ENCODE measurements around the gene BORCS5. TPM values are rescaled to one million over a fixed set of nuclear protein-coding genes. Genes with fewer than 3 reads are reported as not detected.
A peak's percentile ranks its signal among the peaks of the same experiment; 100 is the strongest.

The BORCS5 gene
- polyA plus RNA-seq, 1 experiment, result 13.6 TPM

GRCh38 chr12:12428047-12428446, 71.2 kb downstream of the BORCS5 start:
- Histone ChIP-seq H3K27ac (ENCODE audit: low read depth, low read length) (no peak overlapping the region), H3K4me3 (ENCODE audit: low read depth, low read length) (no peak overlapping the region), H3K27me3 (ENCODE audit: control insufficient read depth, insufficient read depth, low read length) (no peaks in the 10 kb centered on the region), H3K9me3 (ENCODE audit: control insufficient read depth, insufficient read depth, low read length) (peaks cover 1% of the 10 kb centered on the region)
- ChIA-PET CTCF (interaction anchor here (0.6 to 1.1 kb wide), 2 partner anchors 10 to 28 kb away, joined by 3 to 10 read pairs; no protein-coding TSS in a partner anchor), POLR2A (no interaction called here)
- DNase-seq (ENCODE audit: low read depth, low spot score), result no peak
- no peak for TF ChIP-seq CTCF (IDR thresholded peaks at IDR 0.05; ENCODE audit: low read depth, low read length)

- Histone ChIP-seq H3K4me3 (ENCODE audit: low read depth, low read length) (no peak overlapping the region), H3K9me3 (ENCODE audit: control insufficient read depth, insufficient read depth, low read length) (no peaks in the 10 kb centered on the region; the same call in none of the 2 replicates), H3K27me3 (ENCODE audit: control insufficient read depth, insufficient read depth, low read length) (no peaks in the 10 kb centered on the region), H3K27ac (ENCODE audit: low read depth, low read length) (no peak overlapping the region)
- ChIA-PET CTCF (interaction anchor here (0.6 kb wide), 1 partner anchor 251 kb away, joined by 3 read pairs; no protein-coding TSS in a partner anchor), POLR2A (no interaction called here)
- no peak for DNase-seq (ENCODE audit: low read depth, low spot score)
- no peak for TF ChIP-seq CTCF (IDR thresholded peaks at IDR 0.05; ENCODE audit: low read depth, low read length)
Measured at GRCh38 chr12:12428961-12429657, 72.2 kb downstream of the BORCS5 start.

- no peak overlapping the region for H3K4me3 ChIP-seq (ENCODE audit: low read depth, low read length)
- CTCF ChIA-PET, result no interaction called here
- no peaks in the 10 kb centered on the region for H3K9me3 ChIP-seq (ENCODE audit: control insufficient read depth, insufficient read depth, low read length)
- no peaks in the 10 kb centered on the region for H3K27me3 ChIP-seq (ENCODE audit: control insufficient read depth, insufficient read depth, low read length)
- no peak overlapping the region for H3K27ac ChIP-seq (ENCODE audit: low read depth, low read length)
- peak; percentile 94 for DNase-seq (ENCODE audit: low read depth, low spot score)
- no peak for TF ChIP-seq CTCF (IDR thresholded peaks at IDR 0.05; ENCODE audit: low read depth, low read length)
- POLR2A ChIA-PET, result interaction anchor here (0.5 kb wide), 1 partner anchor 304 kb away, joined by 3 read pairs; no protein-coding TSS in a partner anchor
Measured at GRCh38 chr12:12432364-12432763, 75.5 kb downstream of the BORCS5 start.

GRCh38 chr12:12433203-12433731, 76.4 kb downstream of the BORCS5 start:
- no peak overlapping the region for H3K4me3 ChIP-seq (ENCODE audit: low read depth, low read length)
- ChIA-PET POLR2A (interaction anchor here (0.5 to 1.0 kb wide), 2 partner anchors 100 to 303 kb away, joined by 3 read pairs; no protein-coding TSS in a partner anchor), CTCF (interaction anchor here (1.1 kb wide), 1 partner anchor 56 kb away, joined by 5 read pairs; no protein-coding TSS in a partner anchor)
- DNase-seq (ENCODE audit: low read depth, low spot score), result no peak
- no peak for TF ChIP-seq CTCF (IDR thresholded peaks at IDR 0.05; ENCODE audit: low read depth, low read length)
- no peaks in the 10 kb centered on the region for H3K9me3 ChIP-seq (ENCODE audit: control insufficient read depth, insufficient read depth, low read length)
- peak overlapping the region; percentile 42 for H3K27ac ChIP-seq (ENCODE audit: low read depth, low read length)
- H3K27me3 ChIP-seq (ENCODE audit: control insufficient read depth, insufficient read depth, low read length), result no peaks in the 10 kb centered on the region

- Histone ChIP-seq H3K4me3 (ENCODE audit: low read depth, low read length) (no peak overlapping the region), H3K27ac (ENCODE audit: low read depth, low read length) (no peak overlapping the region), H3K27me3 (ENCODE audit: control insufficient read depth, insufficient read depth, low read length) (no peaks in the 10 kb centered on the region), H3K9me3 (ENCODE audit: control insufficient read depth, insufficient read depth, low read length) (no peaks in the 10 kb centered on the region)
- no peak for TF ChIP-seq CTCF (IDR thresholded peaks at IDR 0.05; ENCODE audit: low read depth, low read length)
- ChIA-PET CTCF (interaction anchor here (0.6 to 1.1 kb wide), 3 partner anchors 62 to 856 kb away, joined by 3 to 4 read pairs (median 3); no protein-coding TSS in a partner anchor), POLR2A (no interaction called here)
- DNase-seq (ENCODE audit: low read depth, low spot score), result no peak
Measured at GRCh38 chr12:12436831-12437345, 80.0 kb downstream of the BORCS5 start.
